Frontal cortex (tissue), 4 donors: ENCODE measurements around the gene MCRIP1. TPM values are rescaled to one million over a fixed set of nuclear protein-coding genes. Genes with fewer than 3 reads are reported as not detected.
"Not testable (repeated sequence)": the region's sequence is repeated elsewhere in the genome, so short reads cannot be mapped to it uniquely, and the experiment has no call there.

Source experiments
- DNase-seq, 2 donors: peaks; one replicate each; pipeline ENCODE4 v3.0.0; 2012; ENCODE audit warnings: low spot score in 2 of 2
- FAIRE-seq: peaks from 2 replicates; lab custom pipeline; 2012; peaks lifted over from hg19 to GRCh38; lab: Jason Lieb, UNC
- total RNA-seq: library from RNA; depleted of rRNA; stranded (reverse); fragments of >200 nt; gene quantifications from one replicate; pipeline ENCODE4 v1.2.3, GENCODE V29; 2014
- donor health status: control.
- donor health status: control.
- donor health status: control.

MCRIP1 gene
- total RNA-seq, 1 donor from 2014 or later = 86.4 TPM

DNA sequence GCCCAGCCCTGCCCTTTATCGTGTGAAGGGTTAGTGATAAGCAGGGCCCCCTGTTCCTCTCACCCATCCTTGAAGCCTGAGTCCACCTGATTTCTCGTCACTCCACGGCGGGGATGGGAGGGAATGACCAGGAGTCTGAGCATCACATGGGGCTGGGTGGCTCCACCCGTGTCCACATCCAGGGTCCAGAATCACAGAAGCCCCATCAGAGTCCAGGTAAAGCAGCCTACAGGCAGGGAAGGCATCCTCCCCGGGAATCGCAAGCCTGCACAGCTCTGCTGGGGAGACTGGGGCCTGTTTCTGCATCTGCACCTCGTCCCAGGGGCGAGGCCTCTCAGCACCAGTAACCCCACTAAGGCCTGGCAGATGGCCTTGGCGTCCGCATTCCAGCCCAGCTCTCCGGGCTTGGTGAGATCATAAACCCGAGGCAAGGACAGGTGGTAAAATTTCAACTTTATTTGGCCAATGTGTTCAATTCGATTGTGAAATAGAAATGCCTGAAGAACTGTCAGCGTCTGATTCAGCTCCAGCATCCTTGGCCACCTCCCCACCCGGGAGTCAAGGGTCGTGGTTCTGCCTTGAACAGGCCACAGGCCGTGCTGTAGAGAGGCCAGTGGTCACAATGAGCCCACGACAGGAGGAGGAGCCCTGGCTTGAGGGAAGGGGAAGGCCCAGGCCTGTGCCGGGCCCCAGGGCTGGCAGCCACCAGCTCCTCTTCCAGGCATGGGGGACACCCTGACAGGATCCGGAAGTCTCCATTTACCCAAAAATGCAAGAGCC lies 9.8 kb upstream of the MCRIP1 start:
- FAIRE-seq (no peak), DNase-seq (no peak)

DNA sequence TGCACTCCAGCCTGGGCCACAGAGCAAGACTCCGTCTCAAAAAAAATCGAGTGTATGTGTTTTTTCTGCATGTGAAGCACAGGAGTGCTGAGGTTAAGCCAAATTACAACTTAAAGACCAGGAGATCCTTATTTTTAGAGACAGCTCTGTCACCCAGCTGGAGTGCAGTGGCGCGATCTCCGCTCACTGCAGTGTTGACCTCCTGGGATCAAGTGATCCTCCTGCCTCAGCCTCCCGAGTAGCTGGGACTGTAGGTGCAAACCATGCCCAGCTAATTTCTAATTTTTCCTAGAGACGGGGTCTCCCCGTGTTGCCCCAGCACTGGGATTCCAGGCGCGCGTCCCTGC lies 9.3 kb upstream of the MCRIP1 start:
- FAIRE-seq (no peak), DNase-seq (no peak)

- DNase-seq (no peak), FAIRE-seq (no peak)
These were observed 8.8 kb upstream of the MCRIP1 start for GRCh38 chr17:81841866-81842265.

DNA sequence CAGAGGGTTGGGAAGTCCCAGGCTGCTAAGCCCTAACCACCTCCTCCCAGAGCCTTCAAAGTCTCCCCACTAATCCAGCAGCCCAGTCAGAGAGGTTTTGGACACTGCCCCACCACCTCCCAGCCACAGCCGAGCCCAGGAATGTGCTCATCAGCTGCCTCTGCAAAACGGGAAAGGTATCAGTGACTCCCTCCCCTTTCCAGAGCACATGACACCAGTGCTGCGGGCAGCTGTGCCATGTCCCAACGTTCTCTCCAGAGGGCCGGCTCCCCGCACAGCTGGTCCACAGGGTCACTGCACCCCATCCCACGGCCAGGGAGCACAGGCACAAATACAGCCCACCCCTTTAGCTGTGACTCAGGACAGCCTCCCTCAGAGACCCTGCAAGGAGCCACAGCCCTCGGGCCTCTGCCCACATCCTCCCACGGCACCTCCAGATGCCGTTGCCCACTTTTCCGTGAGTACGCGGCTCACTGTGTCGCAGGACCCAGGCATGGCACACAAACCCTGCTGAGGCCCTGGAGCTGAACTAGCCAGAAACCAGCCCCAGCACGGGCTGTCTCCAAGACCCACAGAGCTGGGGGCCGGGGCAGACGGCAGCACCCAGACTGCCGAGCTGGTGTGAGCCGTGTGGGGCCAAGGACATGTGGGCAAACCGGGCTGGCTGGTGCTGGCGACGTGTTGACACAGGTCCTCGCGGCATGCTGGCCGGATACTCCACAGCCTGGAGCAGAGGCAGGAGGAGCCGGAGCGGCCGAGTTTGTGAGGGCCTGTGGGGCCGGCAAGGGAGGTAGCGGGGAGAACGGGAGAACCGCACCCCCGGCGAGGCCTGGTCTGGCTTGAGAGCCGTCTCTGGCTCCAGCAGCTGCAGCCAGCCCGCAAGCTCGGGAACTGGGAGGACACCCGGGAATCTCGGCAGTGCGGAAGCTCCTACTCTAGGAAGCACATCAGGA lies 8.0 kb upstream of the MCRIP1 start:
- FAIRE-seq = no peak
- no peak for DNase-seq

GRCh38 chr17:81840059-81840458 lies 7.0 kb upstream of the MCRIP1 start:
- not testable (repeated sequence) for DNase-seq, FAIRE-seq

DNA sequence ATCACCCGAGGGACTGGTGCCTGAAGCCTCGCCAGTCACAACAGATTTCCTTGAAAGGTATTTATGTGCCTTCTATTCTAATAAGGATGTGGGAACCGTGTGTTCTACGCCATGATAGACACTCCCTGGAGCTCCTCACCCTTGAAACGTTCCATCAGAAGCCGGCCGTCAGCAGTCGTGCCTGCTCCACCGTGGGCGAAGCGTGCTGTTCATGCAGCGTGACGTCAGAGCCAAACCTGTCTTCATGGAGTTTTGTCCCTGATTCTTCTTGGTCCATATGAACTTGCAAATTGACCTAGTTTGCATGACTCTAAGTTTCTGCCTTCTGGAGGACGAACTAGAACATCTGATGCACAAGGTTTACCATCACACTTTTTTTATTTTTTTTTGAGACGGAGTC lies 6.2 kb upstream of the MCRIP1 start:
- FAIRE-seq (no peak), DNase-seq (no peak)

GRCh38 chr17:81838753-81839255 lies 5.7 kb upstream of the MCRIP1 start:
- DNase-seq (no peak), FAIRE-seq (no peak)

- DNase-seq (no peak), FAIRE-seq (no peak)
These were observed 4.5 kb upstream of the MCRIP1 start for GRCh38 chr17:81837641-81838040.

DNA sequence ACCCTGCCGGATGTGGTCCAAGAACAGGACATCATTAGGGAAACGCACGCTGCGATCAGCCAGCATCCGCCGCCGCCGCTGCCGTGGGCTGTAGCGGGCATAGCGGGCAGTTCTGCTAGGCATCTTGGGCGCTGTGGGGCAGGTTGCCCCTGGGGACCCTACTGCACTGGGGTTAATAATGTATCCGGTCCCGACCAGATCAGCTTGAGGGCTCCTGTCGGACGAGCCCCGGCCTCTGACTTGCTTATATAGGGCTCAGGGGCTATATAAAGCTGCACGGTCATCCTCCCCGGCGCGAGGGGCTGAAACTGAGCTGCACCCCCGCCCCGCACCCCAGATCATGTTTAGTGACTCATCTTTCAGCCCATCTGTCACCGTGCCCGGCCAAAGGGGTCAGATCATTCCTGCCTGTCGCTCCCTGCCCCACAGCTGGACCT lies 1.8 kb upstream of the MCRIP1 start, which contains the start of gene PPP1R27:
Gene PPP1R27, minus strand, starts transcription at position 220 of the 437 bp plus-strand sequence. Its CDS starts 97 bp downstream, at position 123.
- FAIRE-seq (no peak), DNase-seq (no peak)

GRCh38 chr17:81833921-81834830 lies 1.1 kb upstream of the MCRIP1 start:
- FAIRE-seq = no peak
- no peak for DNase-seq

- no peak for DNase-seq
- no peak for FAIRE-seq
These were observed 407 bp downstream of the MCRIP1 start for GRCh38 chr17:81832608-81833159.

DNA sequence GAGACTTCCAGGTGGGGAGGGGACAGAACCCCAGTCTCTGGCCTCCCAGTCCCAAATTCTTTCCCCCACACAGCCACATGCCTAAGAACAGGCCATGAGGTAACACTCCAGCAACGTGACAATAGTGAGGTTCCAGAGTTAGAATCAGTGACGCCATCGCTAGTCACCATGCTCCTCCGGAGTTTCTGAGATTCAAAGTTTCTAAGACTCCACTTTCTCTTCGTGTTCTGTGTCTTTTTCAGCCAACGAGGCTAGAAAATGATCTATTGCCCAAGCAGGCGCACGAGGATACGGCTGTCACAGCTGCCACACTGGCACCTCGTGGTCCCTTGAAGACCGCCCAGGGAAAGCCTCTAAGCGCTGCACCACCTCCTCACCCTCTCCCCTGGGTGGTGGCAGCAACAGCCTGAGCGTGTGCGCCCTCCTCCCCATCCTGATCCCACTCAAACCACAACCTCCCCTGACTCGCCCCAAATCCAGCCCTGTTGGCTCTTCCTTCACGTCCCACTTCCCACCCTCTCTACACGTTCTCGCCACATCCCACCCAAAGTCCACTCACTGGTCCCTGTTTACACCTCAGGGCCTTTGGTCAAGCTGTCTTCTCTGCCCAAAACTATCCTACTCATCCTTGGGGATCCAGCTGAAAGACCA lies 1.0 kb downstream of the MCRIP1 start:
- no peak for DNase-seq
- FAIRE-seq = no peak

DNA sequence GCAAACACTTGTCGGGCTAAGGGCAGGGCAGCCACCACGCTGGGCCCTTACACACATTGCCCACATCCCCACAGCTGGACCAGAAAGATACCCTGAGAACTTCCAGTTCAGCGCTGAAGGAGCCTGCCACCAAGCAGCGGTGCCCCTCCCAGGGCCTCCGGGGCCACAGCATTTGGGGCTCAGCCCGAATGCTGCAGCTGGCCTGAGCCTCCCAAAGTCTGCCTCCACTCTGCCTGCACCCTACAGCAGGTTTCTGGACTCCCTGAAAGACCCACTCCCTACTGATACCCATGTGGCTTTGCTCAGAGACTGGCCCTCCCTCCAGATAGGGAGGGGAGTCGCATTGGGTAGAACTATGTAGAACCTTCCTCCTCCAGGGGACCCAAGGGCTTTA lies 1.5 kb downstream of the MCRIP1 start:
- FAIRE-seq (no peak), DNase-seq (no peak)

DNA sequence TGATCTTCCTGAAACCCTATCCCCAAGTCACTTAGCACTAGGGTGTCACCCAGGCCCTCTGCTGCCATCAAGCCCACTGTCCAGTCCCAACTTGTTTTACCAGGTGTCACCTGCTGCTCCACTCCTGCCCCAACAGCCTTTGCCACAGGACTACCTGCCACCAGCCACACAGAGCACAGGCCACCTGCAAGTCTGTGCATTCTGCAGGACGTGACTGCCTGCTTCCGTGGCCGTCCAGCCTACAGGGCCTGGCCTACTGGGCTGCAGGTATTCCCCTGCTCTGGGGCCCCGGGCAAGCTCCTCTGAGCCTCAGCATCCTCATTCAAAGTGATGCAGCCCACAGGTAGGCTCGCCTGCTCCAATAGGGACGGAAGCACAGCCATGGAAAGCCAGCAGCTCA lies 3.2 kb downstream of the MCRIP1 start:
- no peak for FAIRE-seq

DNA sequence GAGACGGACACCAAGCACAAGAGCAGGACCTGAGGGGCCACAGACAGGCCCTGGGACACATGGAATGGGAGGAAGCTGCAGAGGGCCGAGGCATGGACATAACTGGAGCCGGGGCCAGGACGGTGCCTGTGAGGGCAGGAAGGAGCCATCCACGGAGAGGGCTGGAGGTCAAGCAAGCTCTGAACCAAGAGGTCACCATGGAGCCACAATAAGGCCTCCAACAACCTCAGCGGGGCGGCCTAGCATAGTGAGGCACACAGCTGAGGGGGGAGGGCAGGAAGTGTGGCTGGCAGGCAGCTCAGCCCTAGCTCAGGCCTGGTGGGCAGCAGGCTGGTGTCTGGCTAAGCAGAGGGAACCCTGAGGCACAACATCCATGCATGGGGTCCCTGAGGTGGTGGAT lies 4.4 kb downstream of the MCRIP1 start:
- no peak for DNase-seq
- FAIRE-seq = no peak

More for the DNA sequence above, 3.2 kb downstream of the MCRIP1 start:
- DNase-seq = no peak

GRCh38 chr17:81825841-81826466 lies 7.1 kb downstream of the MCRIP1 start:
- DNase-seq (no peak), FAIRE-seq (no peak)

DNA sequence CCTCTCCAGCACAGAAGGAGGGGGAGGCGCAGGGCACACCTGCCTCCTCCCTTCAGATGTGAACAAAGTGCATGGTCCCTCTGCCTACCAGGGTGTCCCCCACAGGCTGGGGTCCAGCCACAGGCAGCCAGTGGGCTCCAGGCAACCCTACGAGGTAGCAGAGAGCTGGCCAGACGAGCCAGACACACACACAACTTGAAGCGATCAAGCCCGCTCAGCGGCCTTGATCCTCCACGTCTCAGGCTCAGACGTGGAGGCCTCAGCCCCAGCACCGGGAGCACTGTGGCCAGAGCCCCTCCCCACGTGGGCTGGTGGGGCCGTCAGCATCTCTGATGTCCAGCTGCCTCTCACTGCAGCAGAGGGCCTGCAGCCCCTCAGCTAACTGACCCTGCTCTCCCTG lies 8.5 kb downstream of the MCRIP1 start:
- no peak for FAIRE-seq
- DNase-seq = no peak

DNA sequence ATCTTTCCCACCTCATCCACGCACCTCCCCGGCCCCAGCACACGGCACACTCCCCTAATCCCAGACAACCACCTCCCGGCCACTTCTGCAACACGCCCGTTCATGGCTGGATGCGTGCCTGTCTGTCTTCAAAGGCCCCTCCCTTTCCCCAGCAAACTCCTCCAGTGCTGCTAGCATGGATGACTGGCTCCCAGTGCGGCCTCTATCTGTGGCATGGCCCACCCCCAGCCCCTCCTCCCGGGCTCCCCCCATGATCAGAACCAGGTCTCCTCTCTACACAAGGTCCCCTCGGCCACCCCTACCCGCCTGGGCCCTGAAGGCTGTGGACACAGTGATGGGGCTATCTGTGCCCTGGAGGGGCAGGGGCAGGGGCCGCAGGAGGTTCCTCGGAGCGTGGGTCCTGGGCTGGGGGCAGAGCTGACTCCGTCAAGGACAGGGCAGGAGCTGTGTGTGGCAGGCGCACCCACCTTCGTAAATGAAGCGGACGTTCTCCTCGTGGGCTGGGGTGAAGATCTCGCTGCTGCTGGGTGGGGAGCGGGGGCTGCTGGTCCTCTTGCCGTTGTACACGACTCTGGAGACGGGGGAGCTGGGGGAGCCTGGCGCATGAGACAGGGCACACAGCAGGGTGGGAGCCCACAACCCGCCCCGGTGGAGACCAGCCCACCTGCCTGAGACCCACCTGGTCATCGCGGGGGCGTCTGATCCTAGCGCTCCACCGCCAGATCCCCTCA lies 9.1 kb downstream of the MCRIP1 start:
- FAIRE-seq (no peak), DNase-seq (no peak)
